Loucy (cell line): ENCODE measurements around the gene TECPR2.

ENCODE experiments used
- H2AFZ ChIP-seq: fragments of 200-600 bp; sonication (generic); 2 replicates; pipeline ENCODE4 v1.6.0; 2016; ENCODE audit warnings: antibody characterized with exemption, mild to moderate bottlenecking, low read length, moderate library complexity
- H3F3A ChIP-seq: fragments of 200-600 bp; 2 replicates; pipeline ENCODE4 v1.6.0; 2016; ENCODE audit warnings: antibody characterized with exemption, low read depth, mild to moderate bottlenecking
- H3K27me3 ChIP-seq: fragments of 200-600 bp; sonication (generic); 2 replicates; pipeline ENCODE4 v1.6.1; 2014; ENCODE audit warnings: low read length, mild to moderate bottlenecking; ENCODE audit not compliant: insufficient read depth, poor library complexity, severe bottlenecking
- H3K36me3 ChIP-seq: fragments of 200-600 bp; sonication (generic); 2 replicates; pipeline ENCODE4 v1.6.1; 2016; ENCODE audit warnings: low read length; ENCODE audit not compliant: insufficient read depth
- H3K4me1 ChIP-seq: fragments of 200-600 bp; sonication (generic); 2 replicates; pipeline ENCODE4 v1.5.1; 2014; ENCODE audit warnings: low read length, mild to moderate bottlenecking; ENCODE audit not compliant: insufficient read depth, poor library complexity, severe bottlenecking
- H3K4me2 ChIP-seq: fragments of 200-600 bp; sonication (generic); 2 replicates; pipeline ENCODE4 v1.6.0; 2014; ENCODE audit warnings: antibody characterized with exemption, low read length, low read depth, mild to moderate bottlenecking; ENCODE audit not compliant: poor library complexity, severe bottlenecking
- H3K4me3 ChIP-seq: fragments of 200-600 bp; sonication (generic); 2 replicates; pipeline ENCODE4 v1.5.1; 2014; ENCODE audit warnings: low read length, mild to moderate bottlenecking, mixed read lengths; ENCODE audit not compliant: poor library complexity, severe bottlenecking
- H3K79me2 ChIP-seq: fragments of 200-600 bp; sonication (generic); 2 replicates; pipeline ENCODE4 v1.6.1; 2014; ENCODE audit warnings: low read length; ENCODE audit not compliant: insufficient read depth
- H3K9ac ChIP-seq: fragments of 200-600 bp; sonication (generic); 2 replicates; pipeline ENCODE4 v1.6.0; 2014; ENCODE audit warnings: mild to moderate bottlenecking, low read depth, low read length, moderate library complexity; ENCODE audit not compliant: poor library complexity, severe bottlenecking
- H3K9me2 ChIP-seq: fragments of 200-600 bp; sonication (generic); replicated peaks from 2 replicates; pipeline ENCODE4 v1.6.1; 2016; ENCODE audit warnings: low read depth, low read length, mixed read lengths
- H3K9me3 ChIP-seq: fragments of 200-600 bp; sonication (generic); 2 replicates; pipeline ENCODE4 v1.6.1; 2014; ENCODE audit warnings: mild to moderate bottlenecking, antibody characterized with exemption, low read length, low read depth; ENCODE audit not compliant: insufficient read depth
- H4K20me1 ChIP-seq: fragments of 200-600 bp; sonication (generic); 2 replicates; pipeline ENCODE4 v1.6.0; 2014; ENCODE audit warnings: antibody characterized with exemption, low read length, mild to moderate bottlenecking; ENCODE audit not compliant: insufficient read depth, poor library complexity, severe bottlenecking
- EZH2phosphoT487 ChIP-seq: fragments of 200-600 bp; IDR thresholded peaks from 2 replicates; pipeline ENCODE4 v1.6.1; 2018; ENCODE audit warnings: antibody characterized with exemption, mild to moderate bottlenecking, moderate library complexity, borderline replicate concordance
- TF ChIP-seq, protein P1 (sequence below): fragments of 200-600 bp; sonication (generic); conservative IDR thresholded peaks from 2 replicates; pipeline ENCODE4 v1.5.1; 2014; ENCODE audit warnings: mild to moderate bottlenecking, antibody characterized with exemption, low read length

The TECPR2 gene

DNA sequence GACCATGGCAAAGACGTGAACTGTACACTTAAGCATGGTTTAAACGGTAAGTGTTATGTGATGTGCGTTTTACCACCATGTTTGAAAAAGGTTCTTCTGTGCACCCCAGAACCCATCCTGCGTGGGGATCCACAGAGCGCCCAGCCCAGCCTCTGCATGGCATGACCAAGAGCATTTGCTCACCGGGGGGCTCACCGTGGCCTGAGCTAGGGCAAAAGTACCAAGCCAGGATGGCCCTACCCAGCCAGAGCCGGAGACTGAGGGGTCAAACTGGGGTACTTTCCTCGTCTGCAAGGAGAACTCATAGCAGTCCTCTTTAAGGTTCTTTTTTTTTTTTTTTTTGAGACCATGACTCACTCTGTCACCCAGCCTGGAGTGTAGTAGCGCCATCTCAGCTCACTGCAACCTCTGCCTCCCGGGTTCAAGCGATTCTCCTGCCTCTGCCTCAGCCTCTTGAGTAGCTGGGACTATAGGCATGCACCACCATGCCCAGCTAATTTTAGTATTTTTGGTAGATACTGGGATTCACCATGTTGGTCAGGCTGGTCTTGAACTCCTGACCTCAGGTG is 163.3 kb downstream of the TECPR2 start:
- H3K9me2 ChIP-seq, result no peaks in the 10 kb centered on the region
- peak overlapping the region; percentile 90 for H3K4me2 ChIP-seq
- peak overlapping the region; percentile 83 for H3K4me3 ChIP-seq
- H3F3A ChIP-seq, result no peaks in the 10 kb centered on the region
- no peaks in the 10 kb centered on the region for H3K79me2 ChIP-seq
- H3K9me3 ChIP-seq, result no peaks in the 10 kb centered on the region
- peak overlapping the region; percentile 92; the same call in 1 of the 2 replicates for H2AFZ ChIP-seq
- no peaks in the 10 kb centered on the region for H3K36me3 ChIP-seq
- no peak for TF ChIP-seq EZH2phosphoT487
- TF ChIP-seq, protein P1, sequence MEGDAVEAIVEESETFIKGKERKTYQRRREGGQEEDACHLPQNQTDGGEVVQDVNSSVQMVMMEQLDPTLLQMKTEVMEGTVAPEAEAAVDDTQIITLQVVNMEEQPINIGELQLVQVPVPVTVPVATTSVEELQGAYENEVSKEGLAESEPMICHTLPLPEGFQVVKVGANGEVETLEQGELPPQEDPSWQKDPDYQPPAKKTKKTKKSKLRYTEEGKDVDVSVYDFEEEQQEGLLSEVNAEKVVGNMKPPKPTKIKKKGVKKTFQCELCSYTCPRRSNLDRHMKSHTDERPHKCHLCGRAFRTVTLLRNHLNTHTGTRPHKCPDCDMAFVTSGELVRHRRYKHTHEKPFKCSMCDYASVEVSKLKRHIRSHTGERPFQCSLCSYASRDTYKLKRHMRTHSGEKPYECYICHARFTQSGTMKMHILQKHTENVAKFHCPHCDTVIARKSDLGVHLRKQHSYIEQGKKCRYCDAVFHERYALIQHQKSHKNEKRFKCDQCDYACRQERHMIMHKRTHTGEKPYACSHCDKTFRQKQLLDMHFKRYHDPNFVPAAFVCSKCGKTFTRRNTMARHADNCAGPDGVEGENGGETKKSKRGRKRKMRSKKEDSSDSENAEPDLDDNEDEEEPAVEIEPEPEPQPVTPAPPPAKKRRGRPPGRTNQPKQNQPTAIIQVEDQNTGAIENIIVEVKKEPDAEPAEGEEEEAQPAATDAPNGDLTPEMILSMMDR, result no peak
- no peaks in the 10 kb centered on the region for H4K20me1 ChIP-seq
- H3K4me1 ChIP-seq, result peaks cover 10% of the 10 kb centered on the region
- no peaks in the 10 kb centered on the region for H3K27me3 ChIP-seq
- peak overlapping the region; percentile 69 for H3K9ac ChIP-seq

GRCh38 chr14:102528431-102529170 is 165.9 kb downstream of the TECPR2 start:
- H3K9me2 ChIP-seq, result no peaks in the 10 kb centered on the region
- no peak overlapping the region for H3K4me3 ChIP-seq
- H3F3A ChIP-seq, result no peaks in the 10 kb centered on the region
- no peak overlapping the region for H2AFZ ChIP-seq
- TF ChIP-seq EZH2phosphoT487, result no peak
- TF ChIP-seq, protein P1, result no peak
- no peaks in the 10 kb centered on the region for H3K9me3 ChIP-seq
- H3K4me1 ChIP-seq, result peaks cover 4% of the 10 kb centered on the region
- no peak overlapping the region for H3K9ac ChIP-seq
- no peaks in the 10 kb centered on the region for H3K36me3 ChIP-seq
- no peaks in the 10 kb centered on the region for H3K27me3 ChIP-seq
- no peaks in the 10 kb centered on the region for H4K20me1 ChIP-seq
- H3K4me2 ChIP-seq, result no peak overlapping the region
- H3K79me2 ChIP-seq, result no peaks in the 10 kb centered on the region

DNA sequence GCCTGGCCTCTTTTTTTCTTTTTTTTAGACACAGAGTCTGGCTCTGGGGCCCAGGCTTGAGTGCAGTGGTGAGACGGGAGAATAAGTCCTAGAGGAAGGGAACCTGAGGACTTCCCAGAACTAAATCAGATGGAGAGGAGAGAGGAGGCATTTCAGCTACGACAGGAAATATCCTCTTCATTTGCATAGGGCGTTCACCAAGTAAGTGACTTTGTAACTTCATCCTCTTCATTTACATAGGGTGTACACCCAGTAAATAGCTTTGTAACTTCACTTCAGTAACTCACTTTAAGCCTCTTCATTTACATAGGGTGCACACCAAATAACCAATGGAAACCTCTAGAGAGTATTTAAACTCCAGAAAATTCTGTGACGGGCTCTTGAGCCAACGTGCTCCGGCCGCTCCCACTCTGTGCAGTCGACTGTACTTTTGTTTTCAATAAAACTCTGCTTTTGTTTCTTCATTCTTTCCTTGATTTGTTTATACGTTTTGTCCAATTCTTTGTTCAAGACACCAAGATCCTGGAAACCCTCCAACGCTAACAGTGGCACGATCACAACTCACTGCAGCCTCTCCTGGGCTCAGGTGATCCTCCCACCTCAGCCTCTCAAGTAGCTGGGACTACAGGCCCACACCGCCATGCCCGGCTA is 168.2 kb downstream of the TECPR2 start:
- Histone ChIP-seq H3K4me1 (peaks cover under 1% of the 10 kb centered on the region), H3K79me2 (no peaks in the 10 kb centered on the region), H3F3A (no peaks in the 10 kb centered on the region), H3K4me2 (no peak overlapping the region), H3K27me3 (no peaks in the 10 kb centered on the region), H3K9me2 (no peaks in the 10 kb centered on the region), H3K9me3 (no peaks in the 10 kb centered on the region), H4K20me1 (no peaks in the 10 kb centered on the region), H3K36me3 (no peaks in the 10 kb centered on the region), H3K4me3 (no peak overlapping the region), H3K9ac (no peak overlapping the region), H2AFZ (no peak overlapping the region)
- TF ChIP-seq EZH2phosphoT487, result no peak
- TF ChIP-seq, protein P1, result no peak
